Measurements from ENCODE around the gene BPIFA1.

DNA sequence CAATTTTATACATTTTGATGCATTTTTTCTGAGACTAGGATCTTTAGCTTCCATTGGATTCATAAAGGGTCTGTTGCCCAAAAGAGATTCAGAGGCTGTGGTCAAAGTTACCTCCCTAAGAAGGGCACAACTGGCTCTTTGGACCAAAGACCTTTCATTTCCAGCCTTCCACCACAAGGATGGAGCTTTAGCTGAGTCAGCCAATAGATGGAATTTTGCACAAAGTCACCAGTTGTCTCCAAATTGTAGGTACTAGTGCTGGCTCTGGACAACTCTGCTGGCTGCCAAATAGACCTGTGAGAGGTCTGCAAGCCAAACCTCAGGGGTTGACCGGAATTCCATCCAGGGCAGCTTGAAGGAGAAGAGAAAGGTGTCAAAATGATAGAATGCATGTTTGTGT lies 555 bp downstream of the BPIFA1 start:
- TF ChIP-seq POLR2AphosphoS5 (IDR thresholded peaks at IDR 0.05) (no peak), POLR2A (IDR thresholded peaks at IDR 0.05) (no peak)
- TF ChIP-seq, protein P1, sequence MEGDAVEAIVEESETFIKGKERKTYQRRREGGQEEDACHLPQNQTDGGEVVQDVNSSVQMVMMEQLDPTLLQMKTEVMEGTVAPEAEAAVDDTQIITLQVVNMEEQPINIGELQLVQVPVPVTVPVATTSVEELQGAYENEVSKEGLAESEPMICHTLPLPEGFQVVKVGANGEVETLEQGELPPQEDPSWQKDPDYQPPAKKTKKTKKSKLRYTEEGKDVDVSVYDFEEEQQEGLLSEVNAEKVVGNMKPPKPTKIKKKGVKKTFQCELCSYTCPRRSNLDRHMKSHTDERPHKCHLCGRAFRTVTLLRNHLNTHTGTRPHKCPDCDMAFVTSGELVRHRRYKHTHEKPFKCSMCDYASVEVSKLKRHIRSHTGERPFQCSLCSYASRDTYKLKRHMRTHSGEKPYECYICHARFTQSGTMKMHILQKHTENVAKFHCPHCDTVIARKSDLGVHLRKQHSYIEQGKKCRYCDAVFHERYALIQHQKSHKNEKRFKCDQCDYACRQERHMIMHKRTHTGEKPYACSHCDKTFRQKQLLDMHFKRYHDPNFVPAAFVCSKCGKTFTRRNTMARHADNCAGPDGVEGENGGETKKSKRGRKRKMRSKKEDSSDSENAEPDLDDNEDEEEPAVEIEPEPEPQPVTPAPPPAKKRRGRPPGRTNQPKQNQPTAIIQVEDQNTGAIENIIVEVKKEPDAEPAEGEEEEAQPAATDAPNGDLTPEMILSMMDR (IDR thresholded peaks at IDR 0.05), result no peak
